ENCODE data around the gene CEP112.

The CEP112 gene

GRCh38 chr17:66227212-66228045 lies 35.5 kb upstream of the CEP112 start:
- no peaks in the 10 kb centered on the region for H3K4me1 ChIP-seq (ENCODE audit: control insufficient read depth, insufficient read depth, low read length)
- H3K9ac ChIP-seq (ENCODE audit: low read depth, low read length): no peak overlapping the region
- H3K36me3 ChIP-seq (ENCODE audit: insufficient read depth, low read length): no peaks in the 10 kb centered on the region
- H3K4me3 ChIP-seq (ENCODE audit: low read length): no peak overlapping the region
- H3K27me3 ChIP-seq (ENCODE audit: control insufficient read depth, insufficient read depth, low read length): no peaks in the 10 kb centered on the region
- no peak overlapping the region for H3K4me2 ChIP-seq (ENCODE audit: low read length)
- H3K9me3 ChIP-seq (replicated peaks; ENCODE audit: low read length): no peaks in the 10 kb centered on the region

- H3K4me1 ChIP-seq (ENCODE audit: control insufficient read depth, insufficient read depth, low read length): no peaks in the 10 kb centered on the region
- H3K9me3 ChIP-seq (replicated peaks; ENCODE audit: low read length): no peaks in the 10 kb centered on the region
- no peak overlapping the region for H3K4me2 ChIP-seq (ENCODE audit: low read length)
- H3K9ac ChIP-seq (ENCODE audit: low read depth, low read length): no peak overlapping the region
- H3K4me3 ChIP-seq (ENCODE audit: low read length): no peak overlapping the region
- peaks cover 22% of the 10 kb centered on the region for H3K27me3 ChIP-seq (ENCODE audit: control insufficient read depth, insufficient read depth, low read length)
- H3K36me3 ChIP-seq (ENCODE audit: insufficient read depth, low read length): no peaks in the 10 kb centered on the region
These were observed 30.9 kb upstream of the CEP112 start for GRCh38 chr17:66222798-66223350.

GRCh38 chr17:66221755-66222530 lies 30.0 kb upstream of the CEP112 start:
- H3K27me3 ChIP-seq (ENCODE audit: control insufficient read depth, insufficient read depth, low read length): peaks cover 25% of the 10 kb centered on the region
- no peaks in the 10 kb centered on the region for H3K9me3 ChIP-seq (replicated peaks; ENCODE audit: low read length)
- no peak overlapping the region for H3K9ac ChIP-seq (ENCODE audit: low read depth, low read length)
- H3K4me3 ChIP-seq (ENCODE audit: low read length): no peak overlapping the region
- H3K4me1 ChIP-seq (ENCODE audit: control insufficient read depth, insufficient read depth, low read length): no peaks in the 10 kb centered on the region
- no peak overlapping the region for H3K4me2 ChIP-seq (ENCODE audit: low read length)
- H3K36me3 ChIP-seq (ENCODE audit: insufficient read depth, low read length): no peaks in the 10 kb centered on the region

GRCh38 chr17:66221343-66221742 lies 29.4 kb upstream of the CEP112 start:
- H3K4me1 ChIP-seq (ENCODE audit: control insufficient read depth, insufficient read depth, low read length): no peaks in the 10 kb centered on the region
- H3K9ac ChIP-seq (ENCODE audit: low read depth, low read length): no peak overlapping the region
- no peaks in the 10 kb centered on the region for H3K9me3 ChIP-seq (replicated peaks; ENCODE audit: low read length)
- no peak overlapping the region for H3K4me3 ChIP-seq (ENCODE audit: low read length)
- H3K27me3 ChIP-seq (ENCODE audit: control insufficient read depth, insufficient read depth, low read length): peaks cover 30% of the 10 kb centered on the region
- no peaks in the 10 kb centered on the region for H3K36me3 ChIP-seq (ENCODE audit: insufficient read depth, low read length)
- H3K4me2 ChIP-seq (ENCODE audit: low read length): no peak overlapping the region

GRCh38 chr17:66220079-66220835 lies 28.3 kb upstream of the CEP112 start:
- H3K4me2 ChIP-seq (ENCODE audit: low read length): no peak overlapping the region
- H3K9me3 ChIP-seq (replicated peaks; ENCODE audit: low read length): no peaks in the 10 kb centered on the region
- peaks cover 37% of the 10 kb centered on the region for H3K27me3 ChIP-seq (ENCODE audit: control insufficient read depth, insufficient read depth, low read length)
- no peaks in the 10 kb centered on the region for H3K36me3 ChIP-seq (ENCODE audit: insufficient read depth, low read length)
- no peak overlapping the region for H3K4me3 ChIP-seq (ENCODE audit: low read length)
- H3K9ac ChIP-seq (ENCODE audit: low read depth, low read length): no peak overlapping the region
- H3K4me1 ChIP-seq (ENCODE audit: control insufficient read depth, insufficient read depth, low read length): no peaks in the 10 kb centered on the region

GRCh38 chr17:66215529-66215911 lies 23.6 kb upstream of the CEP112 start:
- peaks cover 38% of the 10 kb centered on the region for H3K27me3 ChIP-seq (ENCODE audit: control insufficient read depth, insufficient read depth, low read length)
- H3K9ac ChIP-seq (ENCODE audit: low read depth, low read length): no peak overlapping the region
- no peak overlapping the region for H3K4me3 ChIP-seq (ENCODE audit: low read length)

GRCh38 chr17:66214884-66215528 lies 23.1 kb upstream of the CEP112 start:
- Histone ChIP-seq H3K9me3 (replicated peaks; ENCODE audit: low read length) (no peaks in the 10 kb centered on the region), H3K4me1 (ENCODE audit: control insufficient read depth, insufficient read depth, low read length) (no peaks in the 10 kb centered on the region), H3K27me3 (ENCODE audit: control insufficient read depth, insufficient read depth, low read length) (peaks cover 33% of the 10 kb centered on the region), H3K4me3 (ENCODE audit: low read length) (no peak overlapping the region), H3K4me2 (ENCODE audit: low read length) (no peak overlapping the region), H3K36me3 (ENCODE audit: insufficient read depth, low read length) (no peaks in the 10 kb centered on the region), H3K9ac (ENCODE audit: low read depth, low read length) (no peak overlapping the region)

More at GRCh38 chr17:66215529-66215911, 23.6 kb upstream of the CEP112 start:
- no peaks in the 10 kb centered on the region for H3K36me3 ChIP-seq (ENCODE audit: insufficient read depth, low read length)
- H3K4me1 ChIP-seq (ENCODE audit: control insufficient read depth, insufficient read depth, low read length): no peaks in the 10 kb centered on the region
- H3K9me3 ChIP-seq (replicated peaks; ENCODE audit: low read length): no peaks in the 10 kb centered on the region
- H3K4me2 ChIP-seq (ENCODE audit: low read length): no peak overlapping the region

GRCh38 chr17:66211047-66211810 lies 19.3 kb upstream of the CEP112 start:
- Histone ChIP-seq H3K27me3 (ENCODE audit: control insufficient read depth, insufficient read depth, low read length) (peaks cover 14% of the 10 kb centered on the region), H3K4me3 (ENCODE audit: low read length) (no peak overlapping the region), H3K36me3 (ENCODE audit: insufficient read depth, low read length) (no peaks in the 10 kb centered on the region), H3K9ac (ENCODE audit: low read depth, low read length) (no peak overlapping the region), H3K4me2 (ENCODE audit: low read length) (no peak overlapping the region), H3K9me3 (replicated peaks; ENCODE audit: low read length) (no peaks in the 10 kb centered on the region), H3K4me1 (ENCODE audit: control insufficient read depth, insufficient read depth, low read length) (no peaks in the 10 kb centered on the region)

- peaks cover 7% of the 10 kb centered on the region for H3K27me3 ChIP-seq (ENCODE audit: control insufficient read depth, insufficient read depth, low read length)
- H3K9ac ChIP-seq (ENCODE audit: low read depth, low read length): no peak overlapping the region
- H3K4me2 ChIP-seq (ENCODE audit: low read length): no peak overlapping the region
- no peaks in the 10 kb centered on the region for H3K9me3 ChIP-seq (replicated peaks; ENCODE audit: low read length)
- no peaks in the 10 kb centered on the region for H3K36me3 ChIP-seq (ENCODE audit: insufficient read depth, low read length)
- H3K4me1 ChIP-seq (ENCODE audit: control insufficient read depth, insufficient read depth, low read length): no peaks in the 10 kb centered on the region
- no peak overlapping the region for H3K4me3 ChIP-seq (ENCODE audit: low read length)
These were observed 18.3 kb upstream of the CEP112 start for GRCh38 chr17:66210208-66210574.

- H3K9ac ChIP-seq (ENCODE audit: low read depth, low read length): no peak overlapping the region
These were observed 16.0 kb upstream of the CEP112 start for GRCh38 chr17:66207936-66208335.

More at GRCh38 chr17:66207936-66208335, 16.0 kb upstream of the CEP112 start:
- no peaks in the 10 kb centered on the region for H3K9me3 ChIP-seq (replicated peaks; ENCODE audit: low read length)
- no peak overlapping the region for H3K4me2 ChIP-seq (ENCODE audit: low read length)
- no peaks in the 10 kb centered on the region for H3K36me3 ChIP-seq (ENCODE audit: insufficient read depth, low read length)
- no peaks in the 10 kb centered on the region for H3K27me3 ChIP-seq (ENCODE audit: control insufficient read depth, insufficient read depth, low read length)
- no peaks in the 10 kb centered on the region for H3K4me1 ChIP-seq (ENCODE audit: control insufficient read depth, insufficient read depth, low read length)
- no peak overlapping the region for H3K4me3 ChIP-seq (ENCODE audit: low read length)
